Vagina (tissue), 2 donors: ENCODE measurements around the gene ARHGAP20.

Experiments used
- CTCF ChIP-seq, 3 experiments: fragments of 450-650 bp in 2 of 3; fragments of 200-600 bp in 1 of 3; sonication (generic) in 1 of 3; IDR thresholded peaks; one replicate each; pipeline ENCODE4 v1.5.1; 2017 to 2019; ENCODE audit warnings: antibody characterized with exemption in 3 of 3, mild to moderate bottlenecking in 2 of 3, moderate library complexity in 2 of 3
- POLR2A ChIP-seq, 2 donors: fragments of 450-650 bp; IDR thresholded peaks; one replicate each; pipeline ENCODE4 v1.6.1; 2017; ENCODE audit warnings: antibody characterized with exemption in 2 of 2, mild to moderate bottlenecking in 2 of 2, moderate library complexity in 2 of 2
- POLR2AphosphoS5 ChIP-seq, 2 donors: sonication (generic); formaldehyde crosslinking; IDR thresholded peaks; one replicate each; pipeline ENCODE4 v1.9.0; 2017; ENCODE audit warnings: antibody characterized with exemption in 2 of 2, mild to moderate bottlenecking in 2 of 2, low read depth in 1 of 2; ENCODE audit not compliant: insufficient read depth in 1 of 2

- no peak for TF ChIP-seq CTCF (IDR thresholded peaks at IDR 0.05)
- no peak for TF ChIP-seq POLR2AphosphoS5 (IDR thresholded peaks at IDR 0.05; ENCODE audit: insufficient read depth in 1 of 2, low read depth in 1 of 2)
- TF ChIP-seq POLR2A (IDR thresholded peaks at IDR 0.05): no peak
Observed at GRCh38 chr11:110606415-110606814, 105.8 kb downstream of the ARHGAP20 start.
